IPS-20b (cell line): Measurements from ENCODE around the gene LRRC2.
"Not testable (repeated sequence)": the region's sequence is repeated elsewhere in the genome, so short reads cannot be mapped to it uniquely, and the experiment has no call there.

Experiments
- H3K27ac ChIP-seq: one replicate; pipeline ENCODE4 v1.5.1; 2013; ENCODE audit warnings: low read length
- H3K27me3 ChIP-seq: 2 replicates; pipeline ENCODE4 v1.6.1; 2013; ENCODE audit warnings: mild to moderate bottlenecking, low read length, inconsistent platforms; ENCODE audit not compliant: insufficient read depth
- H3K36me3 ChIP-seq: 2 replicates; pipeline ENCODE4 v1.6.1; 2013; ENCODE audit warnings: low read depth, mild to moderate bottlenecking, inconsistent platforms, low read length, moderate library complexity; ENCODE audit not compliant: insufficient read depth
- H3K4me1 ChIP-seq: 2 replicates; pipeline ENCODE4 v1.6.1; 2013; ENCODE audit warnings: mild to moderate bottlenecking, control low read depth, inconsistent platforms, low read length, moderate library complexity; ENCODE audit not compliant: insufficient read depth
- H3K4me3 ChIP-seq: 2 replicates; pipeline ENCODE4 v1.5.1; 2013; ENCODE audit warnings: mild to moderate bottlenecking, low read length, inconsistent platforms
- H3K9ac ChIP-seq: 2 replicates; pipeline ENCODE4 v1.6.1; 2013; ENCODE audit warnings: low read depth, mild to moderate bottlenecking, inconsistent platforms, low read length, moderate library complexity
- H3K9me3 ChIP-seq: 2 replicates; pipeline ENCODE4 v1.6.1; 2013; ENCODE audit warnings: mild to moderate bottlenecking, low read depth, low read length, inconsistent platforms; ENCODE audit not compliant: insufficient read depth

LRRC2 gene

DNA sequence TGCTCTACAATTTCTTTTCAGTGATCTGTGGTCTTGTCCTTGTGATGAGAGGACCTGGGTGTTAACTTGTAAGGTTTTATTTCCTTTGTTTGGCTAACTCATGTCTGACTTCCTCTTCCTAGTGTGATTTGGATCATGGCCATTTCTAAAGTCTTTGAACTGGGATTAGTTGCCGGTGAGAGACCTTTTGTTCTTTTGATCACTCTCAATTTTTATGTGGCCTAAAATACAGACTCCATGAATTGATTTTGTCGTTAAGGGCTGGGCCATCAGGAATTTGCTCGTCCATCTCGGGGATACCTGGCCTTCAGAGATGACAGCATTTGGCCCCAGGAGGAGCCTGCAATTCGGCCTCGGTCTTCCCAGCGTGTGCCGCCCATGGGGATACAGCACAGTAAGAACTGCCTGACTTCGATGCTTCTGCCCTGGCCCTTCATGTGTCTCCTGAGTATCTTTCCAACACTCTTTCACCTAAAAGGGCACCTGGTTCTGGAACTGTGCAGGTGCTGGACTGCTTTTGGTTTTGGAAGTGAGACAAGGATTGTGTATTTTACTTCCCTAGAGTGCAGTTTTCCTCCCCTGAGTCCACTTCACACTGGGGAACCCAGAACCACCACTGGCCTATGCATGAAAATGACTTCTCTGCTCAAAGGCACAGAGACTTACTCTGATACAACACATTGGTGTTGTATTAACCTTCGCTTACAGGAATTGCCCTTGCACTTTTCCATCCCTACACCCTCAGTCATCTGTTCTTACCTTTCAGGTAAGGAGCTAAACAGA, 13.1 kb upstream of the LRRC2 start:
- Histone ChIP-seq H3K9me3 (peaks cover 3% of the 10 kb centered on the region; the same call in 1 of the 2 replicates), H3K36me3 (peaks cover 58% of the 10 kb centered on the region), H3K4me1 (peaks cover 25% of the 10 kb centered on the region), H3K27me3 (peaks cover 48% of the 10 kb centered on the region), H3K27ac (peak overlapping the region; percentile 16), H3K4me3 (peak overlapping the region; percentile 98), H3K9ac (peak overlapping the region; percentile 99)

DNA sequence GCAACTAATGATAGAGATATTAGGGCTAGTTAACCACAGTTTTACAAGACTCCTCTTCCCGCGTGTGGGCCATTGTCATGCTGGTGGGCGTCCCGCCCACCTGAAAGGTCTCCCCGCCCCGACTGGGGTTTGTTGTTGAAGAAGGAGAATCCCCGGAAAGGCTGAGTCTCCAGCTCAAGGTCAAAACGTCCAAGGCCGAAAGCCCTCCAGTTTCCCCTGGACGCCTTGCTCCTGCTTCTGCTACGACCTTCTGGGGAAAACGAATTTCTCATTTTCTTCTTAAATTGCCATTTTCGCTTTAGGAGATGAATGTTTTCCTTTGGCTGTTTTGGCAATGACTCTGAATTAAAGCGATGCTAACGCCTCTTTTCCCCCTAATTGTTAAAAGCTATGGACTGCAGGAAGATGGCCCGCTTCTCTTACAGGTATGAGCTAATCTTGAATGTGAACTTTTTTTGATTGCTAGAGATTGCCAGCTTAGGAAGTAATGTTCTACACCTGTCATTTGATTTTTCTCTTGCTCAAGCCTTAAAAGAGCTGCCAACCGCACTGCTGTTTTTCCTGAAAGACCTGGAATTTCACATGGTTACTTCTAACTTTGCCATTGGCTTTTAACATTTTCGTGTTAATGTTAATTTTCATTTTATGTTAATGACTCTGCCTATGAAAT, 11.6 kb upstream of the LRRC2 start:
- Histone ChIP-seq H3K4me1 (peaks cover 34% of the 10 kb centered on the region), H3K9ac (peak overlapping the region; percentile 99), H3K4me3 (peak overlapping the region; percentile 98), H3K27me3 (peaks cover 48% of the 10 kb centered on the region), H3K27ac (peak overlapping the region; percentile 86), H3K36me3 (peaks cover 43% of the 10 kb centered on the region)
- not testable (repeated sequence) for H3K9me3 ChIP-seq

DNA sequence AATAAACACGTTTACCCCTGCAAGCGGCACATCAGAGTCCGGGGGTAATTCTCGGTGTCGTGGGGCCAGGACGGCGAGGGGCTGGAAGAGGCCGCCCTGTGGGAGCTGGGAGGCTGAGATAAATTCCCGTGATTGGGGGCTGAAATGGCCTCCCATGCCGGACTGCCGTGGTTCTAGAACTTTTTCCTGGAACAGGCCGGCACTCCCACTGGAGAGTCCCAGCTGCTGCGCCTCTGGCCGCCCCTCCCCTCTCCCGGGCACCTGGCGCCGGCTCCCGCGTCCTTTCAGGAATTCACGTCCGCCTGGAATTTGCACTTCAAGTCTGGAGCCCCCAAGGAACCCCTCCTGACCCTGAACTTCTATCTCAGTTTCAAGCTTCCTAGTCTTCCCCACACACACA, 10.8 kb upstream of the LRRC2 start:
- H3K36me3 ChIP-seq: peaks cover 35% of the 10 kb centered on the region
- H3K9ac ChIP-seq: peak overlapping the region; percentile 99
- peak overlapping the region; percentile 98 for H3K4me3 ChIP-seq
- H3K27ac ChIP-seq: peak overlapping the region; percentile 82
- H3K27me3 ChIP-seq: peaks cover 48% of the 10 kb centered on the region
- H3K4me1 ChIP-seq: peaks cover 35% of the 10 kb centered on the region
- H3K9me3 ChIP-seq: no peaks in the 10 kb centered on the region

DNA sequence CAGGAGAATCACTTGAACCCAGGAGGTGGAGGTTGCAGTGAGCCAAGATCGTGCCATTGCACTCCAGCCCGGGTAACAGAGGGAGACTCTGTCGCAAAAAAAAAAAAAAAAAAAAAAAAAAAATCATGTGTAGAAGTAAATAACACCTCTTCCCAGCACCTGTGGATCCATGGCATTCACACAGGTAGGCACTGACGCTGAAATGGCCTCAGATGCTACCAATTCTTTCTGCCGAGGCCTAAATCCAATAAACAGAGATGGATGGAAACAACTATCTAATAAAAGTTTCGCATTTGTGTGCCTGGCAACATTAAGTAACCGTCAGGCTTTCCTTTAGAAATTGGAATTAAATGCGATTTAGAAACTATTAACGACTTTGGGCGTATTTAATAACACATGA, 10.3 kb upstream of the LRRC2 start:
- H3K4me1 ChIP-seq: peaks cover 35% of the 10 kb centered on the region
- H3K27ac ChIP-seq: peak overlapping the region; percentile 82
- peak overlapping the region; percentile 99 for H3K9ac ChIP-seq
- H3K9me3 ChIP-seq: no peaks in the 10 kb centered on the region
- H3K27me3 ChIP-seq: peaks cover 48% of the 10 kb centered on the region
- peaks cover 30% of the 10 kb centered on the region for H3K36me3 ChIP-seq
- H3K4me3 ChIP-seq: peak overlapping the region; percentile 98

DNA sequence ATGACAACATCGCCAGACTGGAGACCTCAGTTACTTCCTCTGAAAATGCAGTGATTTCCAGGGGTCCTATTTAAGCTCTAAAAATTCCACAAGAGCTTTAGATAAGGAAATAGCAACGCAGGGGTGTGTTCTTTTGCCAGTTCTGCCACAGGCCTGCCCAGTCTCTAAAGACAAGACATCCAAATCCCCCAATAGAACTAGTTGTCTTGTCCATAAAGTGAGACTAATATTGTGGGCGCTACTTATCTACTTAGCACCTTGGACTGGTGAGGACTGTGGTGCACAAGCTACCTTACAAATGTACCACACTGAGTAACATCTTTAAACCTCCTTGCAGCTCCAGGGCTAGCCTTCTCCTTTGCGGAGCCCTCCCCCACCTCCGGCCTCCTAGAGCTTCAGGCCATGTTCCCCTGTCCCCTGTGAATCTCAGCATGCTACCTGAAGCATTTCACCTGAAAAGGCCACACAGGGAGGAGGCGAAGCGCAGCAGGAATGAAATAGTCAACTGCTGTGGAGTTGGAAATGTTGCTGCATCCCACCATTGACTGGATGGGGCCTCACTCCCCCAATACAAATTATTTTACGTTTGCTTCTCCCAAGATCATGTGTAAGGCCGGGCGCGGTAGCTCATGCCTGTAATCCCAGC, 9.6 kb upstream of the LRRC2 start:
- Histone ChIP-seq H3K4me3 (peak overlapping the region; percentile 98), H3K36me3 (peaks cover 23% of the 10 kb centered on the region), H3K4me1 (peaks cover 32% of the 10 kb centered on the region), H3K9me3 (no peaks in the 10 kb centered on the region), H3K27me3 (peaks cover 47% of the 10 kb centered on the region), H3K9ac (peak overlapping the region; percentile 99), H3K27ac (peak overlapping the region; percentile 90)

DNA sequence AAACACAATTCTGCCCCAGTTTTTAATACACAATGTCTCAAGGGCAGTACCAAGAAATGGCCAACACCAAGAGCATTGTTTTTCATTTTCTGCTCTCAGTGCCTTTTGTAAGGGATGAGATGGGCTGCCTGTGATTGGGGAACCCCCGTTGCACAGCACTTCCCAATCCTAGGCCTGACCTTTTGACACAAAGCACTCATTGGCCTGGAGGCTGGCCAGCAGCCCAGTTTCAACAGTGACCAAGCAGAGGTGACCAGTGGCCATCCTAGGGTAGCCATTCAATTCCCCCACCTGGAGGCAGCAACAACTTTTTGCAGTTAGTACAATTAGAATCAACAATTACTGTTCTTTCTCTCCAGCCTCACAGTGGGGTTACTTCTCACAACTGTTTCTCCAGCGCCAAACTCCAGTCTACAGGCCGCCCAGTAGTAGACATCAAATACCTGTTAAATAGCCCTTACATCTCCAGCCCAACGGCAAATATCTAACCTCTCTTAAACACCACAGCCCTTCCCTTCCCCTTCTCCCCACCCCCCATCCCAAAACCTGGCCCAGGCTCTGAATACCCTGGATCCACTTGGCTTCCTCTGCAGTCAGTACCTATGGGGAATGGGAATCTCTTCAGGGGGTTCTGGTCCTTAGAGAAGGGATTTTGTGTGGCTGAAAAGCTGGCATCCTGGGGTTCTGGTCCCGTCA, 8.9 kb upstream of the LRRC2 start:
- Histone ChIP-seq H3K9ac (peak overlapping the region; percentile 99), H3K27ac (peak overlapping the region; percentile 90)

DNA sequence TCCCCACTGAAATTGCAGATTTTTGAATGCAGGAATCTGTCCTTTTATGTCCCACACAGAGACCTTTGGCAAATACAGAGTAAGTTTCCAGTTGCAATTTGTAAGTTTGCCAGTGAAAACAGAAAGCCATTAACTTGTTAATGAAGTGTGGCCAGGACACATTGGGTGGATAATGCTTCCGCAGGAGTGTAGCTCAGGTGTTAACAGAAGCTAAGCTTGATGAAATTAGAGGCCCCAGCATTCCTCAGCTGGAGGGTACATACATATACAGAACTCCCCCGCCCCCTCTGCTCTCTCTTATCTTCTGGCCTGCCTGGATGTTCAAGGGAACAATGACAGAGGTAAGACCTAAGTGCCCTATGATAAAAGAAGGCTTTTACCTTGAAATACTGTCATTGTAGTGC, 8.1 kb upstream of the LRRC2 start:
- Histone ChIP-seq H3K9me3 (no peaks in the 10 kb centered on the region), H3K4me3 (peak overlapping the region; percentile 98), H3K36me3 (peaks cover 9% of the 10 kb centered on the region), H3K27me3 (peaks cover 33% of the 10 kb centered on the region), H3K9ac (peak overlapping the region; percentile 99), H3K27ac (peak overlapping the region; percentile 90), H3K4me1 (peaks cover 27% of the 10 kb centered on the region; the same call in 1 of the 2 replicates)

More for the DNA sequence above, 8.9 kb upstream of the LRRC2 start:
- H3K9me3 ChIP-seq: no peaks in the 10 kb centered on the region
- peak overlapping the region; percentile 98 for H3K4me3 ChIP-seq
- H3K27me3 ChIP-seq: peaks cover 40% of the 10 kb centered on the region
- peaks cover 27% of the 10 kb centered on the region; the same call in 1 of the 2 replicates for H3K4me1 ChIP-seq
- H3K36me3 ChIP-seq: peaks cover 16% of the 10 kb centered on the region

DNA sequence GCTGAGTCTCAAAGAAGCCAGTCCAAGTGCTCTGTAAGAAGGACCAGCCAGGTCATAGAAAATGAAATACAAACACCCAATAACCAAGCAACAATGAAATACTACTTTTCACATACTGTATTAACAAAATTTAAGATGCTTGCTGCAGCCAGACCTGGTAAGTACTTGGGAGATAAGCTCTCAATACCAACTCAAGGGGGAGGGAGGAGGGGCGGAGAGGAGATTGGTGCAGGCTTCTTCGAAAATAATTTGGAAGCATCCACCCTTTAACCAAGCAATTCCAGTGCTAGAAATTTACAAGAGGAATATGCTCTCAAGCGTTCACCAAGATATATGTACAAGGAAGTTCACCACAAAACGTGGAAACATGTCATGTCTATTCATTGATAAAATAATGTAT, 7.6 kb upstream of the LRRC2 start:
- Histone ChIP-seq H3K9ac (peak overlapping the region; percentile 99), H3K4me3 (peak overlapping the region; percentile 98), H3K4me1 (peaks cover 27% of the 10 kb centered on the region; the same call in 1 of the 2 replicates), H3K36me3 (0 out of 2 replicates have a peak, but pooled peaks cover 3% of the 10 kb centered on the region), H3K27ac (peak overlapping the region; percentile 22), H3K9me3 (no peaks in the 10 kb centered on the region), H3K27me3 (peaks cover 27% of the 10 kb centered on the region)

DNA sequence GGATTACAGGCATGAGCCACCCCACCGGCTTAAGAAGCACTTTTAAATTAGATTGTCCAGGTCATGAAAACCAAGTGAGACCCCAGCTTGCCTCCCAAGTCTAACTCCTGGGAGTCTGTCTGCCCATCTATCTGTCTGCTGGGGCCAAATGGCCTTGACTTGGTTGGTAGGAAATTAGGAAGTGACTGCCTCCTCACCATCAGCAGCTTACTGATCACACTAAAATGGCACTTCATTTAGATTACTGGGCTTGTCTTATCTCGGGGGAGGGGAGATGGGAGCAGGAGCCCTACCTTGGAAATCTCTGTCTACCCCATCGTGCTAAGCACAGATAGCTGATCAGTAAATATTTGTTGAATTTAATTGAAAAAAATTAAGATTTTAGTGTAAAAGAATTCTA, 5.6 kb upstream of the LRRC2 start:
- Histone ChIP-seq H3K36me3 (no peaks in the 10 kb centered on the region), H3K4me1 (peaks cover 26% of the 10 kb centered on the region; the same call in 1 of the 2 replicates), H3K27me3 (peaks cover 9% of the 10 kb centered on the region), H3K9me3 (no peaks in the 10 kb centered on the region), H3K9ac (no peak overlapping the region), H3K4me3 (no peak overlapping the region), H3K27ac (no peak overlapping the region)

DNA sequence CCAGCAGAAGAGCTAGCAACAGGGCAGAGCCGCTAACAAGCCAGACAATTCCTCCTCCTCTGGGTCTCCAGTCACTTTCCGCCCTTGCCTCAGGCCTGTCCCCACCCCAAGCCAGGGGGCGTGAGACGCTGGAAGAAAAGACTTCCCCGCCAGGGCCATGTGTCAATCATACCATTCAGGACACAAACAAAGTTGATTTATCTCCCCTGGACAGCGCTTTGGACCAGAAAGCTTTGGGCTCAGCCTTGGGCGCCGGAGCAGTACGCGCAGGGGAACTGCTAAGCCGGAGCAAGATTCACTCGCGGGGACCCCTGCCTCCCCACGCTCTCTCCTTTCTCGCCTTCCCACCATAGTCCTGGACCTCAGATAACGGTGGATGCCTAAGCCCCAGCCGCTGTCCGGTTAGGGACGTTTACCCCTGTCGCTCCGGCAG, 479 bp downstream of the LRRC2 start:
- peaks cover 16% of the 10 kb centered on the region; the same call in 1 of the 2 replicates for H3K27me3 ChIP-seq
- H3K9me3 ChIP-seq: peaks cover 6% of the 10 kb centered on the region; the same call in 1 of the 2 replicates
- peak overlapping the region; percentile 82; the same call in 1 of the 2 replicates for H3K9ac ChIP-seq
- peak overlapping the region; percentile 39 for H3K27ac ChIP-seq
- H3K4me3 ChIP-seq: peak overlapping the region; percentile 76
- H3K4me1 ChIP-seq: peaks cover 21% of the 10 kb centered on the region; the same call in 1 of the 2 replicates
- no peaks in the 10 kb centered on the region for H3K36me3 ChIP-seq

DNA sequence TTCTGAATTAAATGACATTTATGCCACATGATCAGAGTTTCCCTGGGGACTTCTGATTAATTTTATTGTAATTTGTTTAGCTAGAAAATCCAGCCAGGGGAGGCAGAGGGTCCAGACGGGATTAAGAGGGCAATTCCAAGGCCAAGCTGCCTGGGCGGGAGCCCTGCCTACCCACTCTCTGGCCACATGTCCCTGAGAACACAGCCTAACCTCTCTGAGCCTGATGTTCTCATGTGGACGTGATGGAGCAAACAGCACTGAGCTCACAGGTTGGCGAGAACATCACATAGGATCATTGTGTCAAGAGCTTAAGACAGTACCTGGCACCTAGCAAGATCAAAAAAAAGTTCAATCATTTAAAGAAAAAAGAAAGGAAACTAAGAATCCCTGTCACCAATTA, 1.0 kb downstream of the LRRC2 start:
- H3K27ac ChIP-seq: peak overlapping the region; percentile 39
- peaks cover 16% of the 10 kb centered on the region; the same call in 1 of the 2 replicates for H3K27me3 ChIP-seq
- H3K4me1 ChIP-seq: peaks cover 21% of the 10 kb centered on the region; the same call in 1 of the 2 replicates
- peaks cover 6% of the 10 kb centered on the region; the same call in 1 of the 2 replicates for H3K9me3 ChIP-seq
- peak overlapping the region; percentile 76; the same call in 1 of the 2 replicates for H3K4me3 ChIP-seq
- peak overlapping the region; percentile 82; the same call in 1 of the 2 replicates for H3K9ac ChIP-seq
- H3K36me3 ChIP-seq: no peaks in the 10 kb centered on the region
